PC-9 (cell line): Measurements from ENCODE around the gene CTTNBP2. TPM values are rescaled to one million over a fixed set of nuclear protein-coding genes. Genes with fewer than 3 reads are reported as not detected.
"Not testable (repeated sequence)": the region's sequence is repeated elsewhere in the genome, so short reads cannot be mapped to it uniquely, and the experiment has no call there.

ENCODE experiments used
- BruUV-seq: library from RNA; stranded (reverse); fragments of 400-500 nt; replicated peaks from 2 replicates; lab custom pipeline; 2021; lab: Mats Ljungman, UMichigan
- CTCF ChIA-PET: fragments of 300-600 bp; sonication (Branson Sonifier 250); formaldehyde crosslinking; loops from one replicate; lab custom pipeline; 2022; ENCODE audit warnings: antibody characterized with exemption; lab: Charles Lee
- POLR2A ChIA-PET: fragments of 300-600 bp; sonication (Branson Sonifier 250); formaldehyde crosslinking; loops from one replicate; lab custom pipeline; 2022; ENCODE audit warnings: antibody characterized with exemption; ENCODE audit not compliant: unreplicated experiment; lab: Charles Lee
- DNase-seq, 2 experiments: peaks; one replicate each; pipeline versions ENCODE4 v3.0.0 to v3.0.0-alpha.2; 2015 to 2022; ENCODE audit warnings: mixed read lengths in 1 of 2
- H2AFZ ChIP-seq: fragments of 200-600 bp; sonication (generic); 2 replicates; pipeline ENCODE4 v1.8.1; 2017; ENCODE audit warnings: antibody characterized with exemption
- H3F3A ChIP-seq: fragments of 200-600 bp; sonication (generic); 2 replicates; pipeline ENCODE4 v1.8.1; 2017; ENCODE audit warnings: antibody characterized with exemption, mild to moderate bottlenecking, low read depth; ENCODE audit not compliant: insufficient read depth
- H3K27ac ChIP-seq: fragments of 200-600 bp; sonication (generic); 2 replicates; pipeline ENCODE4 v1.6.1; 2016; ENCODE audit warnings: mixed run types
- H3K27me3 ChIP-seq: fragments of 200-600 bp; sonication (generic); 2 replicates; pipeline ENCODE4 v1.6.1; 2016; ENCODE audit warnings: low read depth, mixed run types; ENCODE audit not compliant: insufficient read depth
- H3K36me3 ChIP-seq: fragments of 200-600 bp; sonication (generic); 2 replicates; pipeline ENCODE4 v1.6.1; 2016; ENCODE audit warnings: low read depth, mixed run types
- H3K4me1 ChIP-seq: fragments of 200-600 bp; sonication (generic); replicated peaks from 2 replicates; pipeline ENCODE4 v1.6.1; 2016; ENCODE audit warnings: mixed run types; ENCODE audit not compliant: insufficient read depth
- H3K4me2 ChIP-seq: fragments of 200-600 bp; sonication (generic); 2 replicates; pipeline ENCODE4 v1.6.1; 2017; ENCODE audit warnings: mixed run types
- H3K4me3 ChIP-seq: fragments of 200-600 bp; sonication (generic); 2 replicates; pipeline ENCODE4 v1.6.1; 2016; ENCODE audit warnings: mixed run types
- H3K79me2 ChIP-seq: fragments of 200-600 bp; sonication (generic); 2 replicates; pipeline ENCODE4 v1.6.1; 2017; ENCODE audit warnings: low read depth, mixed run types
- H3K9me2 ChIP-seq: fragments of 200-600 bp; sonication (generic); 2 replicates; pipeline ENCODE4 v1.8.1; 2017; ENCODE audit warnings: mild to moderate bottlenecking; ENCODE audit not compliant: insufficient read depth
- H3K9me3 ChIP-seq: fragments of 200-600 bp; sonication (generic); 2 replicates; pipeline ENCODE4 v1.8.1; 2016; ENCODE audit warnings: low read depth; ENCODE audit not compliant: insufficient read depth
- H4K20me1 ChIP-seq: fragments of 200-600 bp; sonication (generic); 2 replicates; pipeline ENCODE4 v1.8.1; 2017; ENCODE audit not compliant: insufficient read depth
- EZH2 ChIP-seq: fragments of 200-600 bp; sonication (generic); IDR thresholded peaks from 2 replicates; pipeline ENCODE4 v1.8.0; 2017; ENCODE audit warnings: antibody characterized with exemption, low read depth
- intact Hi-C: fragments of 100-400 bp; cut with micrococcal nuclease; formaldehyde crosslinking; loops from one replicate; pipeline ENCODE4 v1.10.0; 2022; ENCODE audit not compliant: unreplicated experiment
- total RNA-seq: library from RNA; stranded (reverse); gene quantifications from 2 replicates; pipeline ENCODE4 v1.2.3, GENCODE V29; 2021
- TF ChIP-seq, protein P1 (sequence below): fragments of 200-600 bp; sonication (generic); conservative IDR thresholded peaks from 2 replicates; pipeline ENCODE4 v1.6.1; 2017; ENCODE audit warnings: mixed run types, antibody characterized with exemption, mild to moderate bottlenecking, moderate library complexity

CTTNBP2 gene
- total RNA-seq, 1 experiment from 2014 or later, result not detected

GRCh38 chr7:117716707-117717299, 156.4 kb downstream of the CTTNBP2 start:
- no TSS peak for BruUV-seq
- H3K4me2 ChIP-seq, result no peak overlapping the region
- no peak overlapping the region for H3K4me3 ChIP-seq
- H3K79me2 ChIP-seq, result no peaks in the 10 kb centered on the region
- TF ChIP-seq, protein P1, sequence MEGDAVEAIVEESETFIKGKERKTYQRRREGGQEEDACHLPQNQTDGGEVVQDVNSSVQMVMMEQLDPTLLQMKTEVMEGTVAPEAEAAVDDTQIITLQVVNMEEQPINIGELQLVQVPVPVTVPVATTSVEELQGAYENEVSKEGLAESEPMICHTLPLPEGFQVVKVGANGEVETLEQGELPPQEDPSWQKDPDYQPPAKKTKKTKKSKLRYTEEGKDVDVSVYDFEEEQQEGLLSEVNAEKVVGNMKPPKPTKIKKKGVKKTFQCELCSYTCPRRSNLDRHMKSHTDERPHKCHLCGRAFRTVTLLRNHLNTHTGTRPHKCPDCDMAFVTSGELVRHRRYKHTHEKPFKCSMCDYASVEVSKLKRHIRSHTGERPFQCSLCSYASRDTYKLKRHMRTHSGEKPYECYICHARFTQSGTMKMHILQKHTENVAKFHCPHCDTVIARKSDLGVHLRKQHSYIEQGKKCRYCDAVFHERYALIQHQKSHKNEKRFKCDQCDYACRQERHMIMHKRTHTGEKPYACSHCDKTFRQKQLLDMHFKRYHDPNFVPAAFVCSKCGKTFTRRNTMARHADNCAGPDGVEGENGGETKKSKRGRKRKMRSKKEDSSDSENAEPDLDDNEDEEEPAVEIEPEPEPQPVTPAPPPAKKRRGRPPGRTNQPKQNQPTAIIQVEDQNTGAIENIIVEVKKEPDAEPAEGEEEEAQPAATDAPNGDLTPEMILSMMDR, result no peak
- TF ChIP-seq EZH2, result no peak
- ChIA-PET POLR2A (no interaction called here), CTCF (no interaction called here)
- H3K36me3 ChIP-seq, result no peaks in the 10 kb centered on the region
- no peaks in the 10 kb centered on the region for H3K27me3 ChIP-seq
- H3F3A ChIP-seq, result no peaks in the 10 kb centered on the region
- H3K9me3 ChIP-seq, result no peaks in the 10 kb centered on the region
- intact Hi-C loops, result loop anchor here (2.0 to 5.0 kb wide), 4 partner anchors 135 to 786 kb away; no protein-coding TSS in a partner anchor
- no peaks in the 10 kb centered on the region for H3K9me2 ChIP-seq
- H4K20me1 ChIP-seq, result no peaks in the 10 kb centered on the region
- H3K4me1 ChIP-seq, result no peaks in the 10 kb centered on the region
- H2AFZ ChIP-seq, result no peak overlapping the region
- no peak overlapping the region for H3K27ac ChIP-seq
- DNase-seq, result no peak

DNA sequence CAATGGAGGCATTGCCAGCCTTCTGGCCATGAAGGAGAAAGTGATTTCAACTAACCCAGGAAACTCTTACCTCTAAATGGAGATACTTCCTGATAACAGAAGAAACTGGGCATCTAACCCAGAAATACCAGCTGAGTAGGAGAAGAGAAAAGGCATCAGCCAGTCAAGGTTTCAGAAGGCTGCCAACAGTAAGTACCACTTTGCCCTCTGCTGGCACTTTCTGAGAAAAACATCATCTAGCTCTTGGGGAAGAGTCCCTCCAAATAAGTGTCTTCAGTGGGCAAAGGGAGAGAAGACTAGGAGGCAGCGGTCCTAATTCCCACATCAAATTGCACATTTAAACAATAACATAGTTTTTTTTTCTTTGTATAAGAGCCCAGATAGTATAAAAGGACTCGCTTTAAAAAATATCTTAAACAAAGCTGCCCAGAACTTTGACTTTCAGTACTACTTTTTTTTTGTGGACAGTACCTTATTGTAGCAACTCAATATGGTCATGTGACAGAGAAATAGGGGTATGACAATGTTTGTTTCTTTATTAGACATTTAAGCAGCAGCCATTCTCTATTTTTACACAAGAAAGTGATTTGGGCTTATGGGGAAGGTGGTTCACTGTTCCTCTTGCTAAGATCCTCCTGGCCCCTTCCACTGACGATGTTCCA, 157.3 kb downstream of the CTTNBP2 start:
- CTCF ChIA-PET, result interaction anchor here (0.6 to 1.3 kb wide), 5 partner anchors 257 to 1543 kb away, joined by 3 to 13 read pairs (median 5); no protein-coding TSS in a partner anchor

DNA sequence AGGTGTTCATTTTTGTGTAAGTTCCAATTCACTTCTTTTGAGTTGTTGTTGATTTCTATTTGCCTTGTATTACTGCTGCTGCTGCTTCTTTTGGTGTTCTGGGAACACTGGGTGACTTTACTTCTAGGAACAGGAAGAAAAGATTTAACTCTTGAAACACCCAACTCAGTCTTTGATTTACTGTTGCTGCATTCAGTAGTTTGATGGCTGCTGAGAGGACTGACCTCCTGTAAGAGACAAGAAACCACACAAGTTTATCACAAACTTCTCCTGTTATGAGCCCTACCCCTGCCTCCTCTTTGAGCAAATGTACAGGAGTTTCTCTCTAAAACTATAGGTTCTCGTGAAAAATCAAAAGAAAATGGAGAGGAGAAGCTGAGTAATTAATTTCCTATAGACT, 161.7 kb downstream of the CTTNBP2 start:
- no peak for DNase-seq
- CTCF ChIA-PET, result no interaction called here
- intact Hi-C loops, result no loop called here

More for the DNA sequence above, 157.3 kb downstream of the CTTNBP2 start:
- H3K4me3 ChIP-seq, result no peak overlapping the region
- no peaks in the 10 kb centered on the region for H3K9me3 ChIP-seq
- peak; percentile 55 to 56 for DNase-seq
- H3K36me3 ChIP-seq, result no peaks in the 10 kb centered on the region
- no peaks in the 10 kb centered on the region for H4K20me1 ChIP-seq
- H3K4me2 ChIP-seq, result no peak overlapping the region
- no peaks in the 10 kb centered on the region for H3F3A ChIP-seq
- no peak overlapping the region for H3K27ac ChIP-seq
- intact Hi-C loops, result loop anchor here (1.0 to 5.0 kb wide), 7 partner anchors 134 to 1543 kb away; no protein-coding TSS in a partner anchor
- no peaks in the 10 kb centered on the region for H3K4me1 ChIP-seq
- BruUV-seq, result no TSS peak
- no peaks in the 10 kb centered on the region for H3K79me2 ChIP-seq
- no peak overlapping the region for H2AFZ ChIP-seq
- no peaks in the 10 kb centered on the region for H3K27me3 ChIP-seq
- H3K9me2 ChIP-seq, result no peaks in the 10 kb centered on the region
- POLR2A ChIA-PET, result interaction anchor here (0.5 kb wide), 1 partner anchor 236 kb away, joined by 9 read pairs; no protein-coding TSS in a partner anchor
- no peak for TF ChIP-seq EZH2
- TF ChIP-seq, protein P1, result peak; percentile 72

GRCh38 chr7:117708173-117708572, 165.1 kb downstream of the CTTNBP2 start:
- intact Hi-C loops, CTCF ChIA-PET, H3K4me3 ChIP-seq, H3K79me2 ChIP-seq, H3K36me3 ChIP-seq, POLR2A ChIA-PET, DNase-seq, H3K4me1 ChIP-seq, H4K20me1 ChIP-seq, H3K27ac ChIP-seq, H2AFZ ChIP-seq, H3K4me2 ChIP-seq, H3K9me2 ChIP-seq, H3F3A ChIP-seq, H3K27me3 ChIP-seq, H3K9me3 ChIP-seq, BruUV-seq: not testable (repeated sequence)

More for the DNA sequence above, 161.7 kb downstream of the CTTNBP2 start:
- Histone ChIP-seq H3K9me2 (no peaks in the 10 kb centered on the region), H3K9me3 (no peaks in the 10 kb centered on the region), H4K20me1 (no peaks in the 10 kb centered on the region), H3K4me1 (no peaks in the 10 kb centered on the region; the same call in 1 of the 2 replicates), H2AFZ (no peak overlapping the region), H3K36me3 (no peaks in the 10 kb centered on the region), H3K4me3 (no peak overlapping the region), H3K4me2 (no peak overlapping the region), H3K27ac (no peak overlapping the region), H3K27me3 (no peaks in the 10 kb centered on the region), H3K79me2 (no peaks in the 10 kb centered on the region), H3F3A (no peaks in the 10 kb centered on the region)
- TF ChIP-seq, protein P1, result no peak
- no peak for TF ChIP-seq EZH2
- POLR2A ChIA-PET, result no interaction called here
- no TSS peak for BruUV-seq
